Tibial nerve (tissue), 4 donors: Measurements from ENCODE around the gene ERICH3. TPM values are rescaled to one million over a fixed set of nuclear protein-coding genes. Genes with fewer than 3 reads are reported as not detected.

Experiments
- DNase-seq, 2 donors: peaks; one replicate each; pipeline ENCODE4 v3.0.0-alpha.2; 2019; ENCODE audit warnings: low spot score in 2 of 2
- H3K27ac ChIP-seq, 4 donors: fragments of 200-600 bp; sonication (generic) in 3 of 4; one replicate each; pipeline ENCODE4 v1.5.1; 2017 to 2019; ENCODE audit warnings: mild to moderate bottlenecking in 1 of 4
- H3K27me3 ChIP-seq, 2 donors: fragments of 200-600 bp; sonication (generic) in 1 of 2; one replicate each; pipeline versions ENCODE4 v1.5.1 to v1.6.0; 2017 to 2019
- H3K36me3 ChIP-seq, 3 donors: fragments of 200-600 bp; sonication (generic); one replicate each; pipeline ENCODE4 v1.5.1; 2018 to 2019
- H3K4me1 ChIP-seq, 4 donors: fragments of 200-600 bp; sonication (generic) in 3 of 4; one replicate each; pipeline ENCODE4 v1.5.1; 2017 to 2019
- H3K4me3 ChIP-seq, 4 donors: fragments of 200-600 bp; sonication (generic) in 3 of 4; one replicate each; pipeline ENCODE4 v1.5.1; 2017 to 2019; ENCODE audit warnings: mild to moderate bottlenecking in 1 of 4, moderate library complexity in 1 of 4
- H3K9me3 ChIP-seq, 4 donors: fragments of 200-600 bp; sonication (generic) in 3 of 4; one replicate each; pipeline ENCODE4 v1.5.1; 2017 to 2019
- CTCF ChIP-seq, 5 experiments: fragments of 200-600 bp in 3 of 5; fragments of 450-650 bp in 2 of 5; sonication (generic) in 3 of 5; IDR thresholded peaks; one replicate each; pipeline ENCODE4 v1.5.1; 2016 to 2019; ENCODE audit warnings: antibody characterized with exemption in 5 of 5, mild to moderate bottlenecking in 3 of 5, moderate library complexity in 2 of 5
- EP300 ChIP-seq, 2 donors: sonication (generic); formaldehyde crosslinking; IDR thresholded peaks; one replicate each; pipeline ENCODE4 v1.6.1; 2017; ENCODE audit warnings: antibody characterized with exemption in 2 of 2, mild to moderate bottlenecking in 1 of 2
- POLR2A ChIP-seq, 2 donors: fragments of 450-650 bp; IDR thresholded peaks; one replicate each; pipeline ENCODE4 v1.6.1; 2017; ENCODE audit warnings: antibody characterized with exemption in 2 of 2, mild to moderate bottlenecking in 2 of 2, moderate library complexity in 2 of 2
- WGBS, 2 donors: methylation state at CpG; one replicate each; pipeline ENCODE4 v1.1.5; 2018; 5-methylcytosine and 5-hydroxymethylcytosine counted together
- total RNA-seq, 4 donors: library from RNA; depleted of rRNA; stranded (reverse); fragments of >200 nt; gene quantifications; one replicate each; pipeline ENCODE4 v1.1.0, GENCODE V29; 2016

ERICH3 gene
- total RNA-seq, 4 donors from 2014 or later: 0.20 to 0.30 (median 0.21) TPM

GRCh38 chr1:74699331-74699730 lies 25.7 kb upstream of the ERICH3 start:
- Histone ChIP-seq H3K27ac (no peak overlapping the region), H3K36me3 (peaks cover 0 to 21% (median 0%) of the 10 kb centered on the region in 3 donors), H3K27me3 (no peaks in the 10 kb centered on the region), H3K4me1 (no peaks in the 10 kb centered on the region), H3K4me3 (no peak overlapping the region), H3K9me3 (no peaks in the 10 kb centered on the region)
- no peak for DNase-seq
- TF ChIP-seq EP300 (IDR thresholded peaks at IDR 0.05) (no peak), CTCF (IDR thresholded peaks at IDR 0.05) (no peak), POLR2A (IDR thresholded peaks at IDR 0.05) (no peak)

GRCh38 chr1:74697832-74698231 lies 24.2 kb upstream of the ERICH3 start:
- Histone ChIP-seq H3K4me3 (no peak overlapping the region), H3K27ac (no peak overlapping the region), H3K27me3 (no peaks in the 10 kb centered on the region), H3K36me3 (peaks cover 0 to 10% (median 0%) of the 10 kb centered on the region in 3 donors), H3K9me3 (no peaks in the 10 kb centered on the region), H3K4me1 (no peaks in the 10 kb centered on the region)
- TF ChIP-seq CTCF (IDR thresholded peaks at IDR 0.05) (no peak), POLR2A (IDR thresholded peaks at IDR 0.05) (no peak), EP300 (IDR thresholded peaks at IDR 0.05) (no peak)
- DNase-seq: no peak
- 86 to 93% methylated on average over 2 of the region's 2 CpGs for WGBS, 2 donors

- TF ChIP-seq POLR2A (IDR thresholded peaks at IDR 0.05) (no peak), CTCF (IDR thresholded peaks at IDR 0.05) (no peak), EP300 (IDR thresholded peaks at IDR 0.05) (no peak)
Measured at GRCh38 chr1:74693473-74693872, 19.9 kb upstream of the ERICH3 start.

GRCh38 chr1:74690909-74691308 lies 17.3 kb upstream of the ERICH3 start:
- Histone ChIP-seq H3K4me1 (no peaks in the 10 kb centered on the region), H3K9me3 (no peaks in the 10 kb centered on the region), H3K27me3 (no peaks in the 10 kb centered on the region), H3K36me3 (no peaks in the 10 kb centered on the region), H3K4me3 (no peak overlapping the region), H3K27ac (no peak overlapping the region)
- DNase-seq: no peak
- WGBS, 2 donors: 84 to 85% methylated on average over 4 of the region's 4 CpGs
- no peak for TF ChIP-seq POLR2A (IDR thresholded peaks at IDR 0.05)
- no peak for TF ChIP-seq EP300 (IDR thresholded peaks at IDR 0.05)
- no peak for TF ChIP-seq CTCF (IDR thresholded peaks at IDR 0.05)

More at GRCh38 chr1:74693473-74693872, 19.9 kb upstream of the ERICH3 start:
- DNase-seq: no peak
- H3K9me3 ChIP-seq: no peaks in the 10 kb centered on the region
- no peak overlapping the region for H3K4me3 ChIP-seq
- H3K36me3 ChIP-seq: no peaks in the 10 kb centered on the region
- H3K4me1 ChIP-seq: no peaks in the 10 kb centered on the region
- WGBS, 2 donors: 70 to 89% methylated on average over 2 of the region's 2 CpGs
- H3K27ac ChIP-seq: no peak overlapping the region
- H3K27me3 ChIP-seq: no peaks in the 10 kb centered on the region

- no peak for DNase-seq
- no peaks in the 10 kb centered on the region for H3K4me1 ChIP-seq
- H3K27me3 ChIP-seq: no peaks in the 10 kb centered on the region
- H3K4me3 ChIP-seq: no peak overlapping the region
- H3K36me3 ChIP-seq: no peaks in the 10 kb centered on the region
- WGBS, 2 donors: 0 to 2% methylated on average over 2 of the region's 2 CpGs
- TF ChIP-seq POLR2A (IDR thresholded peaks at IDR 0.05) (no peak), EP300 (IDR thresholded peaks at IDR 0.05) (no peak), CTCF (IDR thresholded peaks at IDR 0.05) (no peak)
- H3K27ac ChIP-seq: no peak overlapping the region
- H3K9me3 ChIP-seq: no peaks in the 10 kb centered on the region
Measured at GRCh38 chr1:74690364-74690696, 16.7 kb upstream of the ERICH3 start.
